Ovary (tissue), 3 donors: Measurements from ENCODE around the gene DISC1.

Experiments
- POLR2A ChIP-seq: fragments of 450-650 bp; IDR thresholded peaks from one replicate; pipeline ENCODE4 v1.6.1; 2017; ENCODE audit warnings: antibody characterized with exemption, mild to moderate bottlenecking, moderate library complexity
- TF ChIP-seq, protein P1 (sequence below), 3 donors: fragments of 450-650 bp in 2 of 3; fragments of 200-600 bp in 1 of 3; IDR thresholded peaks; one replicate each; pipeline versions ENCODE4 v1.5.1 to v1.8.0; 2016 to 2022; ENCODE audit warnings: antibody characterized with exemption in 3 of 3, mild to moderate bottlenecking in 1 of 3
- donor health status: DM: no; HTN: no; CAD: no.

DNA sequence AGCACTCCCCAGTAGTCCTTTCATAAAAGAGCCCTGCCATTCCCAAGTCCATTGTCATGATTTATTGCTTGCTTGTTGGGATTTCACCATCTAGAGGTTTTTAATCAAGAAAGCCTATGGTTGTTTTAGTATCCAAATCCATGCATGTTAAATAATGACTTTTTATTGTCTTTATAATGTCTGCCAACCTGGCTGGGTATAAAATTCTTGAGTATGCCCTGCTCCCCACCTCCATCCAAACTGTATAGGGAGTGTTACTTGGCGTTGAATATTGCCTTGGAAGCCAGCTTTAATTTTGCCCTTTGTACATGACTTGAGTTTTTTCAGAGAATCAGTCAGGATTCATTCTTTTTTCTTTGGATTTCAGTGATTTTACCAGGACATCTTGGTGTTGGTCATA, 44.2 kb downstream of the DISC1 start:
- TF ChIP-seq POLR2A = no peak
- TF ChIP-seq, protein P1, sequence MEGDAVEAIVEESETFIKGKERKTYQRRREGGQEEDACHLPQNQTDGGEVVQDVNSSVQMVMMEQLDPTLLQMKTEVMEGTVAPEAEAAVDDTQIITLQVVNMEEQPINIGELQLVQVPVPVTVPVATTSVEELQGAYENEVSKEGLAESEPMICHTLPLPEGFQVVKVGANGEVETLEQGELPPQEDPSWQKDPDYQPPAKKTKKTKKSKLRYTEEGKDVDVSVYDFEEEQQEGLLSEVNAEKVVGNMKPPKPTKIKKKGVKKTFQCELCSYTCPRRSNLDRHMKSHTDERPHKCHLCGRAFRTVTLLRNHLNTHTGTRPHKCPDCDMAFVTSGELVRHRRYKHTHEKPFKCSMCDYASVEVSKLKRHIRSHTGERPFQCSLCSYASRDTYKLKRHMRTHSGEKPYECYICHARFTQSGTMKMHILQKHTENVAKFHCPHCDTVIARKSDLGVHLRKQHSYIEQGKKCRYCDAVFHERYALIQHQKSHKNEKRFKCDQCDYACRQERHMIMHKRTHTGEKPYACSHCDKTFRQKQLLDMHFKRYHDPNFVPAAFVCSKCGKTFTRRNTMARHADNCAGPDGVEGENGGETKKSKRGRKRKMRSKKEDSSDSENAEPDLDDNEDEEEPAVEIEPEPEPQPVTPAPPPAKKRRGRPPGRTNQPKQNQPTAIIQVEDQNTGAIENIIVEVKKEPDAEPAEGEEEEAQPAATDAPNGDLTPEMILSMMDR (IDR thresholded peaks at IDR 0.05) = no peak
